Measurements from ENCODE around the gene RBX1.

DNA sequence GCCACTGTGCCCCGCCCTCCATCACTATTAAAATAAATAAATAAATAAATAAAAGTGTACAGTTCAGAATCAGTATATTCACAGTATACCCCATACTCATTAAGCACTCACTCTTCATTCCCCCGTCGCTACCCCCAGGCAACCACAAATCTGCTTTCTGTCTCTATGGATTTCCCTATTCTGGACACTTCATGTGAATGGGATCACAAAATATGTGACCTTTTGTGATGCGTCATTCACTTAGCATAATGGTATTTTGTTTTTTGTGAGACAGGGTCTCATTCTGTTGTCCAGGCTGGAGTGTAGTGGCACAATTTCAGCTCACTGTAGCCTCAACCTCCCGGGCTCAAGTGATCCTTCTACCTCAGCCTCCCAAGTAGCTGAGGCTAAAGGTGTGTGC, 52.8 kb downstream of the RBX1 start:
- TF ChIP-seq, protein P1, sequence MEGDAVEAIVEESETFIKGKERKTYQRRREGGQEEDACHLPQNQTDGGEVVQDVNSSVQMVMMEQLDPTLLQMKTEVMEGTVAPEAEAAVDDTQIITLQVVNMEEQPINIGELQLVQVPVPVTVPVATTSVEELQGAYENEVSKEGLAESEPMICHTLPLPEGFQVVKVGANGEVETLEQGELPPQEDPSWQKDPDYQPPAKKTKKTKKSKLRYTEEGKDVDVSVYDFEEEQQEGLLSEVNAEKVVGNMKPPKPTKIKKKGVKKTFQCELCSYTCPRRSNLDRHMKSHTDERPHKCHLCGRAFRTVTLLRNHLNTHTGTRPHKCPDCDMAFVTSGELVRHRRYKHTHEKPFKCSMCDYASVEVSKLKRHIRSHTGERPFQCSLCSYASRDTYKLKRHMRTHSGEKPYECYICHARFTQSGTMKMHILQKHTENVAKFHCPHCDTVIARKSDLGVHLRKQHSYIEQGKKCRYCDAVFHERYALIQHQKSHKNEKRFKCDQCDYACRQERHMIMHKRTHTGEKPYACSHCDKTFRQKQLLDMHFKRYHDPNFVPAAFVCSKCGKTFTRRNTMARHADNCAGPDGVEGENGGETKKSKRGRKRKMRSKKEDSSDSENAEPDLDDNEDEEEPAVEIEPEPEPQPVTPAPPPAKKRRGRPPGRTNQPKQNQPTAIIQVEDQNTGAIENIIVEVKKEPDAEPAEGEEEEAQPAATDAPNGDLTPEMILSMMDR (IDR thresholded peaks at IDR 0.05), result no peak
- TF ChIP-seq EZH2phosphoT487 (IDR thresholded peaks at IDR 0.05), result no peak

Data from neural progenitor cell (in vitro differentiated cells).